ENCODE data around the gene SLX9.

DNA sequence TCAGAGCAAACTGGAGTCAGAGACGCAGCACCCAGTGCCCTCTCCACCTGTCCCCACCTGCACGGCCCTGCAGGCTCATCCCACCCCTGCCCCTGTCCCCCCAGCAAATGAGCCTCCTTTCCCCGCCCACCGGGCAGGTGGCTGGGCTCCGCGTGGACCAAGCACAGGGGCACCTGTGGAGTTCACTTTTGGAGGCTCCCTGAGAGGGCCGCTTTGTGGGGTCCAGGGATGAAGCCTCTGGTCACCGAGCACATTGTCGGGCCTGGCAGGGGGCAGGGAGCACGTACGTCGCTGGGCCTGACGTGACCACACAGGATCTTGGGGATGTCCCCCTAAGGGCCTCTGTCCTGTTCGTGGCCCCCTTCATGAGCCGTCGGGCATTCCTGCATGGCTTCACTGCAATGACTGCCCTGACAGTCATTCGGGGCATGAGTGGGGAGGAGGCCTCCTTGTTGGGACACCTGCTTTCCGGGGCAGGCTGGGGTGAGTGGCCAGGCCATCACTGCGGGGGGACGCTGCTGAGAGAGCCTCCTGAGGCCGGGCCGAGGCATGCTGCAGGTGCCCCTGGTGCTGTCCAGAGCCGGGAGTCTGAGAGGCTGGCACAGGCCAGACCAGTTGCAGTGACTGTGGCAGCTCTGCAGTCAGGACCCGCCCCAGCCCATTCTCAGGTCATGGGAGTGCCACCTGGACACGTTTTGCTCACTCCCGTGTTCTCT lies 19.7 kb downstream of the SLX9 start:
- no peak for TF ChIP-seq SPI1 (IDR thresholded peaks at IDR 0.05; ENCODE audit: borderline replicate concordance, low read depth)
- no peak for TF ChIP-seq CTCF (IDR thresholded peaks at IDR 0.05; ENCODE audit: insufficient read depth, low read length)

Data from HL-60 (cell line).